Measurements from ENCODE around the gene CNKSR3.

CNKSR3 gene

DNA sequence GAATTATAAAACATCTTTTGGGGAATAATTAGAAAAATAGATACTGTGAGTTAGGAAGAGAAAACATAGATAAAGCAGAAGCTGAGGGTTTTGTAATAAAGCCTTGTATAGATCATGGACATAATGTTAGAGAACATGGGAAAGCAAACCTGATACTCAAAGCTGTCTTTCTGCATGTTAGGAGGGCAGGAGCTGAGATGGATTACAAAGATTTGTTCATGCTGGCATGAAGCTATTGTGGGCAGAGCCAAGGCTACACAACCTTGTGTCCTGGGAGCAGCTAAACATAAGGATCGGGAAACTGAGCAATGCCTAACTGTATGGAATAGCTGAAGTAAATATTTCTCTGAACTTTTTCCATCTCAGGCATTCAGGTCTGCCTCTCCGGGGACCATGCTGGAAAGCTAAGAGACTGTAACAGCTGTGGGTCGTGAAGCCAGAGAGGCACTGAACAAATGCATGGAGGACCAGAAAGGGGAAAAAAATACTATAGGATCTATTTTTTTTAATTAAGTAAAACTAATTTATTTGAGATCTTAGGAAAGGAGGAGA is 28.2 kb upstream of the CNKSR3 start:
- no peaks in the 10 kb centered on the region for H3K9me3 ChIP-seq (ENCODE audit: low read length)
- no peak overlapping the region for H2AFZ ChIP-seq (ENCODE audit: low read length)
- H3K79me2 ChIP-seq (ENCODE audit: insufficient read depth, low read length): no peaks in the 10 kb centered on the region
- H3K9me2 ChIP-seq (ENCODE audit: low read depth, low read length): no peaks in the 10 kb centered on the region
- H4K20me1 ChIP-seq (ENCODE audit: insufficient read depth, low read length): no peaks in the 10 kb centered on the region
- H3K27me3 ChIP-seq (ENCODE audit: insufficient read depth, low read length): no peaks in the 10 kb centered on the region
- no peak overlapping the region for H3K27ac ChIP-seq (ENCODE audit: low read depth, low read length, poor library complexity, severe bottlenecking)
- no peaks in the 10 kb centered on the region for H3F3A ChIP-seq (ENCODE audit: insufficient read depth, low read length)
- H3K4me3 ChIP-seq (ENCODE audit: low read depth, low read length, poor library complexity, severe bottlenecking): no peak overlapping the region
- no peaks in the 10 kb centered on the region for H3K4me1 ChIP-seq (ENCODE audit: insufficient read depth, low read length, severe bottlenecking)
- TF ChIP-seq EZH2 (IDR thresholded peaks at IDR 0.05; ENCODE audit: borderline replicate concordance, low read length): no peak
- TF ChIP-seq, protein P1, sequence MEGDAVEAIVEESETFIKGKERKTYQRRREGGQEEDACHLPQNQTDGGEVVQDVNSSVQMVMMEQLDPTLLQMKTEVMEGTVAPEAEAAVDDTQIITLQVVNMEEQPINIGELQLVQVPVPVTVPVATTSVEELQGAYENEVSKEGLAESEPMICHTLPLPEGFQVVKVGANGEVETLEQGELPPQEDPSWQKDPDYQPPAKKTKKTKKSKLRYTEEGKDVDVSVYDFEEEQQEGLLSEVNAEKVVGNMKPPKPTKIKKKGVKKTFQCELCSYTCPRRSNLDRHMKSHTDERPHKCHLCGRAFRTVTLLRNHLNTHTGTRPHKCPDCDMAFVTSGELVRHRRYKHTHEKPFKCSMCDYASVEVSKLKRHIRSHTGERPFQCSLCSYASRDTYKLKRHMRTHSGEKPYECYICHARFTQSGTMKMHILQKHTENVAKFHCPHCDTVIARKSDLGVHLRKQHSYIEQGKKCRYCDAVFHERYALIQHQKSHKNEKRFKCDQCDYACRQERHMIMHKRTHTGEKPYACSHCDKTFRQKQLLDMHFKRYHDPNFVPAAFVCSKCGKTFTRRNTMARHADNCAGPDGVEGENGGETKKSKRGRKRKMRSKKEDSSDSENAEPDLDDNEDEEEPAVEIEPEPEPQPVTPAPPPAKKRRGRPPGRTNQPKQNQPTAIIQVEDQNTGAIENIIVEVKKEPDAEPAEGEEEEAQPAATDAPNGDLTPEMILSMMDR (IDR thresholded peaks at IDR 0.05; ENCODE audit: low read length): no peak
- H3K9ac ChIP-seq (ENCODE audit: low read length): no peak overlapping the region
- no peaks in the 10 kb centered on the region for H3K36me3 ChIP-seq (ENCODE audit: insufficient read depth, low read length)
- H3K4me2 ChIP-seq (ENCODE audit: low read length): no peak overlapping the region

GRCh38 chr6:154537511-154538325 is 27.2 kb upstream of the CNKSR3 start:
- H3K9ac ChIP-seq (ENCODE audit: low read length): no peak overlapping the region
- no peaks in the 10 kb centered on the region for H4K20me1 ChIP-seq (ENCODE audit: insufficient read depth, low read length)
- H3K27ac ChIP-seq (ENCODE audit: low read depth, low read length, poor library complexity, severe bottlenecking): no peak overlapping the region
- H2AFZ ChIP-seq (ENCODE audit: low read length): no peak overlapping the region
- H3K79me2 ChIP-seq (ENCODE audit: insufficient read depth, low read length): no peaks in the 10 kb centered on the region
- no peaks in the 10 kb centered on the region for H3F3A ChIP-seq (ENCODE audit: insufficient read depth, low read length)
- no peaks in the 10 kb centered on the region for H3K9me3 ChIP-seq (ENCODE audit: low read length)
- TF ChIP-seq, protein P1 (IDR thresholded peaks at IDR 0.05; ENCODE audit: low read length): no peak
- TF ChIP-seq EZH2 (IDR thresholded peaks at IDR 0.05; ENCODE audit: borderline replicate concordance, low read length): no peak
- no peak overlapping the region for H3K4me2 ChIP-seq (ENCODE audit: low read length)
- no peak overlapping the region for H3K4me3 ChIP-seq (ENCODE audit: low read depth, low read length, poor library complexity, severe bottlenecking)
- no peaks in the 10 kb centered on the region for H3K9me2 ChIP-seq (ENCODE audit: low read depth, low read length)
- H3K4me1 ChIP-seq (ENCODE audit: insufficient read depth, low read length, severe bottlenecking): no peaks in the 10 kb centered on the region
- H3K27me3 ChIP-seq (ENCODE audit: insufficient read depth, low read length): no peaks in the 10 kb centered on the region
- no peaks in the 10 kb centered on the region for H3K36me3 ChIP-seq (ENCODE audit: insufficient read depth, low read length)

DNA sequence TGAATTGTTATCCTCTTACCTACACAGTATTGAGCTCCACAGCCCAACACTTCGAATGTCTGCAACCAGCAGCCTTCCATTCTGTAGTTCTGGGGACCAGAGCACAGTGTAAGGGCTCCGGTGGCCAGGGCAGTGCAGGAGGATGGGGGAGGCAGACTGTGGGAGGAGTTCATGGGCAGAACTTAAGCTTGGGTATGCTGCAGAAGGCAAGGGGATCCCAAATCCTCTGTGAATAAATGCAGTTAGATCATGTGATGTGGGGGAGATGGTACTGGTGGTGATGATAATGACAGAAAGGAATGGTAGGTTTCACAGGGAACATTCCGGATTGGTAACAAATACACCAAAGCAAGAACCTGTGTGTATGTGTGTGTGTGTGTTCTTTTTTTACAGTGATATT is 26.5 kb upstream of the CNKSR3 start:
- Histone ChIP-seq H3K79me2 (ENCODE audit: insufficient read depth, low read length) (no peaks in the 10 kb centered on the region), H3K9ac (ENCODE audit: low read length) (no peak overlapping the region), H3K9me2 (ENCODE audit: low read depth, low read length) (no peaks in the 10 kb centered on the region), H3F3A (ENCODE audit: insufficient read depth, low read length) (no peaks in the 10 kb centered on the region), H3K4me1 (ENCODE audit: insufficient read depth, low read length, severe bottlenecking) (no peaks in the 10 kb centered on the region), H3K4me2 (ENCODE audit: low read length) (no peak overlapping the region), H3K9me3 (ENCODE audit: low read length) (no peaks in the 10 kb centered on the region), H3K27me3 (ENCODE audit: insufficient read depth, low read length) (no peaks in the 10 kb centered on the region), H3K36me3 (ENCODE audit: insufficient read depth, low read length) (no peaks in the 10 kb centered on the region), H3K27ac (ENCODE audit: low read depth, low read length, poor library complexity, severe bottlenecking) (no peak overlapping the region), H2AFZ (ENCODE audit: low read length) (no peak overlapping the region), H4K20me1 (ENCODE audit: insufficient read depth, low read length) (no peaks in the 10 kb centered on the region), H3K4me3 (ENCODE audit: low read depth, low read length, poor library complexity, severe bottlenecking) (no peak overlapping the region)
- TF ChIP-seq EZH2 (IDR thresholded peaks at IDR 0.05; ENCODE audit: borderline replicate concordance, low read length): no peak
- TF ChIP-seq, protein P1 (IDR thresholded peaks at IDR 0.05; ENCODE audit: low read length): no peak
